Measurements from ENCODE around the gene IGSF3. TPM values are rescaled to one million over a fixed set of nuclear protein-coding genes. Genes with fewer than 3 reads are reported as not detected.

IGSF3 gene
- total and polyA plus RNA-seq, 2 donors (not counting 1 experiment from before 2014, with no cell fraction given) = under 0.01 to 0.02 TPM

DNA sequence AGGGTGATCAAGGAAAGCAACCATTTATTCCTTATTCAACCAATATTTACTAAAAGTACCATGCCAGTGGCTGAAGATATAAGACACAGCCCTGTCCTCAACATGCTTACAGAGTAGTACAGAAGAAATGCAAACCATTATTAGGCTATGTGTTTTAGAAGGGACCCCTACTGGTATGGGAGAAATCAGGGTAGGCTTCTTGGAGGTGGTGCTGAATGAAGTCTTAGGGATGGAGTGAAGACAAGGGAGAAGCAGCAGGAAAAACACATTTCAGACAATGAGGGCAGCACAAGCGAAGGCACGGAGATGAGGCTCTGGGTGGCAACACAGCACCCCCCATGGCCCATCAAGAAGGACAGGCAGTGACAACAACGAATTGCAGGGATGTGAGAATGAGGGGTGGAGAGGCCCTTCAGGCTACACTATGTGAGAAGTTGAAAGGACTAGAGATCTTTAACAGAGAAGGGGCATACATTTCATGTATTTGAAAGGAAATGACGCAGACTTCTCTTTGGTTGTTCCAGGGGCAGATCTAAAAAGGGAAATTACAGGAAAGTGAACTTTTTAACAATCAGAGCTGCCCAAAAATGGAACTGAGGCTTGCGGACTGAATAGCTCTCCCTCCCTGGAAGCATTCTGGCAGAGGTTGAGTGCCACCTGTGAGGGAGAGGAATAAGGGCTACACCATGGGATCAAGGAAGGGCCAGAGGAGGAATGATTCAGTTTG, 79.9 kb downstream of the IGSF3 start:
- Histone ChIP-seq H3K4me1 (ENCODE audit: control insufficient read depth, extremely low read depth, insufficient read depth, low read length) (no peaks in the 10 kb centered on the region), H3K27ac (ENCODE audit: insufficient read depth, low read length) (no peak overlapping the region)
- no peak for DNase-seq (ENCODE audit: low read depth in 2 of 2)

DNA sequence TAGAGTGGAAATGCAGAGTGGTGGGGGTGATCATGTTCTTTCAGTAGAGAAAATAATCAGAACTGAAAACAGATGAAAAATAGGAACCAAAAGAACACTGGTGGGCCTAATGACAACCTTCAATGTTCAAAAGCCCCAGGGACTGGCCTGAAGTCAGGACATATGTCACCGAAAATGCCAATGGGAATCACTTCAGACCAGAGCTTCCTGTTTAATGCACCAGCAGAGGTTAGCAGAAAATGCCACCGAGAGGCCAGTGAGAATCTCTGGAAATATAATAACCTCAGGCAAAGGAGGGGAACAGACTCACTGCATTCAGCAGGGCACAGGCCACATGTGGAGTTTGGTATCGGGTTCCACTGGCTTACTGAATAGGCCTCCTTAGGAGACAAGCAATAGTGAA, 80.8 kb downstream of the IGSF3 start:
- Histone ChIP-seq H3K4me1 (ENCODE audit: control insufficient read depth, extremely low read depth, insufficient read depth, low read length) (no peaks in the 10 kb centered on the region), H3K9ac (ENCODE audit: insufficient read depth, low read length) (no peak overlapping the region), H3K27me3 (ENCODE audit: control insufficient read depth, insufficient read depth, low read length) (no peaks in the 10 kb centered on the region), H2AFZ (ENCODE audit: low read length) (no peak overlapping the region), H3K4me3 (replicated peaks in 1 of 4; ENCODE audit: control extremely low read depth in 1 of 4, insufficient read depth in 1 of 4, low read depth in 3 of 4, low read length in 4 of 4) (no peak overlapping the region), H3K79me2 (ENCODE audit: control insufficient read depth, insufficient read depth, low read length) (no peaks in the 10 kb centered on the region), H3K27ac (ENCODE audit: insufficient read depth, low read length) (no peak overlapping the region), H3K9me3 (ENCODE audit: control insufficient read depth, insufficient read depth, low read depth, low read length) (no peaks in the 10 kb centered on the region), H4K20me1 (ENCODE audit: control insufficient read depth, extremely low read depth, insufficient read depth, low read length) (no peaks in the 10 kb centered on the region), H3K4me2 (ENCODE audit: extremely low read depth, insufficient read depth, low read length) (no peak overlapping the region), H3K36me3 (ENCODE audit: control insufficient read depth, insufficient read depth, low read length) (no peaks in the 10 kb centered on the region)
- DNase-seq (ENCODE audit: low read depth in 2 of 2) = no peak
- TF ChIP-seq CTCF (conservative IDR thresholded peaks at IDR 0.05 in 1 of 2, IDR thresholded peaks at IDR 0.05 in 1 of 2; ENCODE audit: low read depth in 1 of 2, low read length in 2 of 2) (no peak), EZH2 (IDR thresholded peaks at IDR 0.05; ENCODE audit: low read length, missing control alignments) (no peak)

More for the DNA sequence above, 79.9 kb downstream of the IGSF3 start:
- no peaks in the 10 kb centered on the region for H3K36me3 ChIP-seq (ENCODE audit: control insufficient read depth, insufficient read depth, low read length)
- no peak overlapping the region for H3K4me2 ChIP-seq (ENCODE audit: extremely low read depth, insufficient read depth, low read length)
- H3K27me3 ChIP-seq (ENCODE audit: control insufficient read depth, insufficient read depth, low read length) = no peaks in the 10 kb centered on the region
- no peak overlapping the region for H3K9ac ChIP-seq (ENCODE audit: insufficient read depth, low read length)
- no peak overlapping the region for H2AFZ ChIP-seq (ENCODE audit: low read length)
- TF ChIP-seq CTCF (conservative IDR thresholded peaks at IDR 0.05 in 1 of 2, IDR thresholded peaks at IDR 0.05 in 1 of 2; ENCODE audit: low read depth in 1 of 2, low read length in 2 of 2) (no peak), EZH2 (IDR thresholded peaks at IDR 0.05; ENCODE audit: low read length, missing control alignments) (no peak)
- no peaks in the 10 kb centered on the region for H3K9me3 ChIP-seq (ENCODE audit: control insufficient read depth, insufficient read depth, low read depth, low read length)
- no peaks in the 10 kb centered on the region for H3K79me2 ChIP-seq (ENCODE audit: control insufficient read depth, insufficient read depth, low read length)
- no peak overlapping the region for H3K4me3 ChIP-seq (replicated peaks in 1 of 4; ENCODE audit: control extremely low read depth in 1 of 4, insufficient read depth in 1 of 4, low read depth in 3 of 4, low read length in 4 of 4)
- H4K20me1 ChIP-seq (ENCODE audit: control insufficient read depth, extremely low read depth, insufficient read depth, low read length) = no peaks in the 10 kb centered on the region

DNA sequence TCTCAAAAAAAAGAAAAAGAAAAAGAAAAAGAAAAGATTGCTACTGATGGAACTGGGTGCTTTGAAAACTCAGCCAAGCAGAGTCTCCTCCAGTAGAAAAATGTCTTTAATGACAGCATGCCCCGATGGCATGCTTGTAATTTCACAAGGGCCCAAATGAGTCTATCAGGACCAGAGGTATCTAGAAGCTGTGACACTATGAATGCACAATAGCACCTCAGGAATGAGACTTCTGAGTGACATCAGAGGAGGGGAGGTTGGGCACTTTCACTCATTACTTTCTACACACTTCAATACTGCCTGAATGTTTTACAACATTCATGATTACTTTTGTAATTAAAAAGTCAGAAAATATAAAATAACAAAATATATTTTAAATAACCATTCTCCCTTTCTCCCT, 81.6 kb downstream of the IGSF3 start:
- Histone ChIP-seq H2AFZ (ENCODE audit: low read length) (no peak overlapping the region), H3K4me3 (replicated peaks in 1 of 4; ENCODE audit: control extremely low read depth in 1 of 4, insufficient read depth in 1 of 4, low read depth in 3 of 4, low read length in 4 of 4) (no peak overlapping the region), H3K79me2 (ENCODE audit: control insufficient read depth, insufficient read depth, low read length) (no peaks in the 10 kb centered on the region), H3K36me3 (ENCODE audit: control insufficient read depth, insufficient read depth, low read length) (no peaks in the 10 kb centered on the region), H3K4me1 (ENCODE audit: control insufficient read depth, extremely low read depth, insufficient read depth, low read length) (no peaks in the 10 kb centered on the region), H4K20me1 (ENCODE audit: control insufficient read depth, extremely low read depth, insufficient read depth, low read length) (no peaks in the 10 kb centered on the region), H3K9ac (ENCODE audit: insufficient read depth, low read length) (no peak overlapping the region), H3K9me3 (ENCODE audit: control insufficient read depth, insufficient read depth, low read depth, low read length) (no peaks in the 10 kb centered on the region), H3K27ac (ENCODE audit: insufficient read depth, low read length) (no peak overlapping the region), H3K4me2 (ENCODE audit: extremely low read depth, insufficient read depth, low read length) (no peak overlapping the region), H3K27me3 (ENCODE audit: control insufficient read depth, insufficient read depth, low read length) (no peaks in the 10 kb centered on the region)
- no peak for DNase-seq (ENCODE audit: low read depth in 2 of 2)
- TF ChIP-seq CTCF (conservative IDR thresholded peaks at IDR 0.05 in 1 of 2, IDR thresholded peaks at IDR 0.05 in 1 of 2; ENCODE audit: low read depth in 1 of 2, low read length in 2 of 2) (no peak), EZH2 (IDR thresholded peaks at IDR 0.05; ENCODE audit: low read length, missing control alignments) (no peak)
